HepG2 (cell line): Measurements from ENCODE around the gene DOK1. TPM values are rescaled to one million over a fixed set of nuclear protein-coding genes. Genes with fewer than 3 reads are reported as not detected.

ENCODE experiments used
- ARNTL ChIP-seq: sonication (generic); formaldehyde crosslinking; IDR thresholded peaks from 2 replicates; pipeline ENCODE4 v1.4.0; 2020; ENCODE audit warnings: mild to moderate bottlenecking, missing genetic modification reagents
- ATAD3A ChIP-seq: sonication (generic); formaldehyde crosslinking; IDR thresholded peaks from 2 replicates; pipeline ENCODE4 v1.4.0; 2020; ENCODE audit warnings: missing genetic modification reagents
- BHLHE40 ChIP-seq: IDR thresholded peaks from 2 replicates; pipeline ENCODE4 v1.6.1; 2011; ENCODE audit warnings: low read length, improper control_type of control experiment
- CBX2 ChIP-seq, 2 experiments: fragments of 200-600 bp in 1 of 2; sonication (generic); formaldehyde crosslinking in 1 of 2; IDR thresholded peaks; 2 replicates each; pipeline versions ENCODE4 v1.7.0 to v1.8.1; 2018 to 2022; ENCODE audit warnings: low read depth in 2 of 2, low read length in 1 of 2, mild to moderate bottlenecking in 1 of 2, missing genetic modification reagents in 1 of 2
- CEBPB ChIP-seq: IDR thresholded peaks from 2 replicates; pipeline ENCODE4 v1.6.1; 2011; ENCODE audit warnings: low read depth, low read length, improper control_type of control experiment, borderline replicate concordance
- DNMT3B ChIP-seq: conservative IDR thresholded peaks from 2 replicates; pipeline ENCODE4 v1.6.1; 2016; ENCODE audit warnings: missing biosample characterization, control low read depth
- FUBP1 ChIP-seq: sonication (generic); formaldehyde crosslinking; IDR thresholded peaks from 2 replicates; pipeline ENCODE4 v1.5.1; 2020; ENCODE audit warnings: missing genetic modification reagents, mild to moderate bottlenecking, borderline replicate concordance
- MTF1 ChIP-seq: sonication (generic); formaldehyde crosslinking; IDR thresholded peaks from 2 replicates; pipeline ENCODE4 v1.5.0; 2020; ENCODE audit warnings: missing genetic modification reagents
- NR2F1 ChIP-seq, 2 experiments: fragments of 450-650 bp in 1 of 2; formaldehyde crosslinking in 1 of 2; IDR thresholded peaks; 2 replicates each; pipeline versions ENCODE4 v1.5.0 to v1.6.1; 2016 to 2020; ENCODE audit warnings: mild to moderate bottlenecking in 1 of 2, missing compliant biosample characterization in 1 of 2, missing genetic modification reagents in 1 of 2, moderate library complexity in 1 of 2
- PHF21A ChIP-seq: sonication (generic); formaldehyde crosslinking; IDR thresholded peaks from 2 replicates; pipeline ENCODE4 v1.5.0; 2020; ENCODE audit warnings: mild to moderate bottlenecking, missing genetic modification reagents
- SNAI1 ChIP-seq: sonication (generic); formaldehyde crosslinking; IDR thresholded peaks from 2 replicates; pipeline ENCODE4 v1.5.0; 2020; ENCODE audit warnings: mild to moderate bottlenecking, missing genetic modification reagents, borderline replicate concordance
- SOX5 ChIP-seq: IDR thresholded peaks from 2 replicates; pipeline ENCODE4 v1.6.1; 2016; ENCODE audit warnings: borderline replicate concordance
- STAT5B ChIP-seq: sonication (generic); formaldehyde crosslinking; IDR thresholded peaks from 2 replicates; pipeline ENCODE4 v1.4.0; 2020; ENCODE audit warnings: missing genetic modification reagents
- TCF12 ChIP-seq, 2 experiments: fragments of 450-650 bp in 1 of 2; sonication (generic) in 1 of 2; formaldehyde crosslinking in 1 of 2; IDR thresholded peaks; 2 replicates each; pipeline versions ENCODE4 v1.6.1 to v1.8.0; 2017 to 2022; ENCODE audit warnings: antibody characterized with exemption in 1 of 2, mild to moderate bottlenecking in 1 of 2, missing genetic modification reagents in 1 of 2, moderate library complexity in 1 of 2
- ZFP90 ChIP-seq: sonication (generic); formaldehyde crosslinking; IDR thresholded peaks from 2 replicates; pipeline ENCODE4 v1.8.0; 2022; ENCODE audit warnings: missing genetic modification reagents, mild to moderate bottlenecking, inconsistent platforms, borderline replicate concordance
- ZKSCAN5 ChIP-seq: sonication (generic); formaldehyde crosslinking; IDR thresholded peaks from 2 replicates; pipeline ENCODE4 v1.5.1; 2020; ENCODE audit warnings: mild to moderate bottlenecking, missing genetic modification reagents
- ZNF274 ChIP-seq: sonication (generic); formaldehyde crosslinking; IDR thresholded peaks from 2 replicates; pipeline ENCODE4 v1.5.1; 2020; ENCODE audit warnings: mild to moderate bottlenecking, missing genetic modification reagents
- ZNF614 ChIP-seq: IDR thresholded peaks from 2 replicates; pipeline ENCODE4 v1.6.1; 2018; ENCODE audit warnings: missing biosample characterization, missing genetic modification reagents, inconsistent platforms, borderline replicate concordance
- ZNF777 ChIP-seq: sonication (generic); formaldehyde crosslinking; IDR thresholded peaks from 2 replicates; pipeline ENCODE4 v1.4.0; 2020; ENCODE audit warnings: missing genetic modification reagents
- ZNF841 ChIP-seq: sonication (generic); formaldehyde crosslinking; IDR thresholded peaks from 2 replicates; pipeline ENCODE4 v1.8.1; 2023; ENCODE audit warnings: missing genetic modification reagents, borderline replicate concordance
- polyA plus RNA-seq, 8 experiments: library from polyadenylated mRNA; depleted of rRNA in 3 of 8; stranded (reverse) in 7 of 8; unstranded in 1 of 8; fragments of >200 nt; fragmentation: Illumina TruSeq in 4 of 8; extraction: Trizol in 4 of 8; gene quantifications; 2 replicates each; pipeline versions ENCODE4 v1.2.1 to v1.2.3, GENCODE V29; 2011 to 2016; ENCODE audit warnings: low read depth in 4 of 8, missing spikeins in 1 of 8, mixed read lengths in 1 of 8; ENCODE audit not compliant: insufficient read depth in 1 of 8
- total RNA-seq, 5 experiments: library from RNA; depleted of rRNA; stranded (reverse); fragments of >200 nt; fragmentation: Illumina TruSeq; extraction: Trizol; gene quantifications; 2 replicates each; pipeline ENCODE4 v1.2.3, GENCODE V29; 2016; ENCODE audit warnings: low read depth in 1 of 5
- TF ChIP-seq, protein P1 (sequence below): sonication (generic); formaldehyde crosslinking; IDR thresholded peaks from 2 replicates; pipeline ENCODE4 v1.5.0; 2020; ENCODE audit warnings: mild to moderate bottlenecking, missing genetic modification reagents
- TF ChIP-seq, protein P2 (sequence below): sonication (generic); formaldehyde crosslinking; IDR thresholded peaks from 2 replicates; pipeline ENCODE4 v1.9.0; 2022; ENCODE audit warnings: missing genetic modification reagents, mild to moderate bottlenecking, borderline replicate concordance
- TF ChIP-seq, protein P3 (sequence below): IDR thresholded peaks from 2 replicates; pipeline ENCODE4 v1.6.1; 2018; ENCODE audit warnings: missing genetic modification reagents, mild to moderate bottlenecking, missing compliant biosample characterization

Gene DOK1
- total and polyA plus RNA-seq, 2 of the 13 experiments (the other 11 are each of a cell fraction or from before 2014, with no cell fraction given), result 0.53 to 0.74 TPM

GRCh38 chr2:74525717-74526648 is 28.5 kb upstream of the DOK1 start, which contains the start of gene DQX1 (continued):
- TF ChIP-seq NR2F1 (CRISPR knock-in tag; IDR thresholded peaks at IDR 0.05) (no peak), ATAD3A (CRISPR knock-in tag) (no peak), FUBP1 (no peak; the same call in 1 of the 2 replicates), BHLHE40 (peak; percentile 38; the same call in 1 of the 2 replicates), SNAI1 (CRISPR knock-in tag) (no peak), SOX5 (CRISPR knock-in tag) (peak; percentile 67), DNMT3B (CRISPR knock-in tag) (0 out of 2 replicates have a peak, but pooled peaks have one; percentile 30), MTF1 (no peak), ZNF274 (CRISPR knock-in tag) (peak; percentile 32; the same call in 1 of the 2 replicates), STAT5B (peak; percentile 22; the same call in 1 of the 2 replicates), ZFP90 (no peak), ARNTL (CRISPR knock-in tag) (no peak), ZNF777 (CRISPR knock-in tag) (no peak), TCF12 (IDR thresholded peaks at IDR 0.05) (no peak), TCF12 (CRISPR knock-in tag; IDR thresholded peaks at IDR 0.05) (no peak), ZNF614 (CRISPR knock-in tag) (peak; percentile 83; the same call in 1 of the 2 replicates), CBX2 (IDR thresholded peaks at IDR 0.05; ENCODE audit: low read depth, low read length) (no peak), CBX2 (CRISPR knock-in tag; IDR thresholded peaks at IDR 0.05; ENCODE audit: low read depth) (no peak), ZKSCAN5 (CRISPR knock-in tag) (no peak), ZNF841 (CRISPR knock-in tag) (no peak), CEBPB (no peak), PHF21A (CRISPR knock-in tag) (no peak)
- TF ChIP-seq, protein P1, sequence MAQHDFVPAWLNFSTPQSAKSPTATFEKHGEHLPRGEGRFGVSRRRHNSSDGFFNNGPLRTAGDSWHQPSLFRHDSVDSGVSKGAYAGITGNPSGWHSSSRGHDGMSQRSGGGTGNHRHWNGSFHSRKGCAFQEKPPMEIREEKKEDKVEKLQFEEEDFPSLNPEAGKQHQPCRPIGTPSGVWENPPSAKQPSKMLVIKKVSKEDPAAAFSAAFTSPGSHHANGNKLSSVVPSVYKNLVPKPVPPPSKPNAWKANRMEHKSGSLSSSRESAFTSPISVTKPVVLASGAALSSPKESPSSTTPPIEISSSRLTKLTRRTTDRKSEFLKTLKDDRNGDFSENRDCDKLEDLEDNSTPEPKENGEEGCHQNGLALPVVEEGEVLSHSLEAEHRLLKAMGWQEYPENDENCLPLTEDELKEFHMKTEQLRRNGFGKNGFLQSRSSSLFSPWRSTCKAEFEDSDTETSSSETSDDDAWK (CRISPR knock-in tag), result no peak
- TF ChIP-seq, protein P2, sequence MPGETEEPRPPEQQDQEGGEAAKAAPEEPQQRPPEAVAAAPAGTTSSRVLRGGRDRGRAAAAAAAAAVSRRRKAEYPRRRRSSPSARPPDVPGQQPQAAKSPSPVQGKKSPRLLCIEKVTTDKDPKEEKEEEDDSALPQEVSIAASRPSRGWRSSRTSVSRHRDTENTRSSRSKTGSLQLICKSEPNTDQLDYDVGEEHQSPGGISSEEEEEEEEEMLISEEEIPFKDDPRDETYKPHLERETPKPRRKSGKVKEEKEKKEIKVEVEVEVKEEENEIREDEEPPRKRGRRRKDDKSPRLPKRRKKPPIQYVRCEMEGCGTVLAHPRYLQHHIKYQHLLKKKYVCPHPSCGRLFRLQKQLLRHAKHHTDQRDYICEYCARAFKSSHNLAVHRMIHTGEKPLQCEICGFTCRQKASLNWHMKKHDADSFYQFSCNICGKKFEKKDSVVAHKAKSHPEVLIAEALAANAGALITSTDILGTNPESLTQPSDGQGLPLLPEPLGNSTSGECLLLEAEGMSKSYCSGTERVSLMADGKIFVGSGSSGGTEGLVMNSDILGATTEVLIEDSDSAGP (CRISPR knock-in tag), result no peak; the same call in 1 of the 2 replicates
- TF ChIP-seq, protein P3, sequence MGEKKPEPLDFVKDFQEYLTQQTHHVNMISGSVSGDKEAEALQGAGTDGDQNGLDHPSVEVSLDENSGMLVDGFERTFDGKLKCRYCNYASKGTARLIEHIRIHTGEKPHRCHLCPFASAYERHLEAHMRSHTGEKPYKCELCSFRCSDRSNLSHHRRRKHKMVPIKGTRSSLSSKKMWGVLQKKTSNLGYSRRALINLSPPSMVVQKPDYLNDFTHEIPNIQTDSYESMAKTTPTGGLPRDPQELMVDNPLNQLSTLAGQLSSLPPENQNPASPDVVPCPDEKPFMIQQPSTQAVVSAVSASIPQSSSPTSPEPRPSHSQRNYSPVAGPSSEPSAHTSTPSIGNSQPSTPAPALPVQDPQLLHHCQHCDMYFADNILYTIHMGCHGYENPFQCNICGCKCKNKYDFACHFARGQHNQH, result peak; percentile 75; the same call in 1 of the 2 replicates
